Trophoblast cell (in vitro differentiated cells and primary cell): ENCODE measurements around the gene GAREM1.

Experiments used
- DNase-seq, 2 donors: peaks; one replicate each; pipeline ENCODE4 v3.0.0-alpha.2; 2016
- H2AFZ ChIP-seq: 2 replicates; pipeline ENCODE4 v1.6.1; 2013; ENCODE audit warnings: low read length, moderate library complexity, mild to moderate bottlenecking; ENCODE audit not compliant: insufficient read depth, poor library complexity
- H2AK5ac ChIP-seq: 2 replicates; pipeline ENCODE4 v1.6.1; 2013; ENCODE audit warnings: mild to moderate bottlenecking, low read length
- H2BK120ac ChIP-seq: 2 replicates; pipeline ENCODE4 v1.6.1; 2013; ENCODE audit warnings: low read length, mild to moderate bottlenecking, moderate library complexity; ENCODE audit not compliant: insufficient read depth, poor library complexity
- H2BK12ac ChIP-seq: 2 replicates; pipeline ENCODE4 v1.6.1; 2013; ENCODE audit warnings: mild to moderate bottlenecking, low read length, moderate library complexity
- H2BK5ac ChIP-seq: 2 replicates; pipeline ENCODE4 v1.6.1; 2013; ENCODE audit warnings: low read length, low read depth, moderate library complexity, mild to moderate bottlenecking; ENCODE audit not compliant: poor library complexity
- H3K14ac ChIP-seq: 2 replicates; pipeline ENCODE4 v1.6.1; 2013; ENCODE audit warnings: mild to moderate bottlenecking, low read length
- H3K18ac ChIP-seq: 2 replicates; pipeline ENCODE4 v1.6.1; 2013; ENCODE audit warnings: mild to moderate bottlenecking, low read length
- H3K23ac ChIP-seq: 2 replicates; pipeline ENCODE4 v1.6.1; 2013; ENCODE audit warnings: low read length
- H3K27ac ChIP-seq: 2 replicates; pipeline ENCODE4 v1.5.1; 2013; ENCODE audit warnings: low read depth, mild to moderate bottlenecking, inconsistent platforms, low read length, moderate library complexity
- H3K27me3 ChIP-seq: 2 replicates; pipeline ENCODE4 v1.6.1; 2013; ENCODE audit warnings: inconsistent platforms, mild to moderate bottlenecking, low read length, moderate library complexity; ENCODE audit not compliant: insufficient read depth
- H3K36me3 ChIP-seq, 2 experiments: 1 replicate in 1 of 2; 2 replicates in 1 of 2; pipeline ENCODE4 v1.6.1; 2013; ENCODE audit warnings: low read length in 2 of 2, mild to moderate bottlenecking in 2 of 2, moderate library complexity in 1 of 2; ENCODE audit not compliant: insufficient read depth in 2 of 2, control insufficient read depth in 1 of 2
- H3K4ac ChIP-seq: 2 replicates; pipeline ENCODE4 v1.6.1; 2013; ENCODE audit warnings: low read depth, mild to moderate bottlenecking, low read length, moderate library complexity
- H3K4me1 ChIP-seq, 2 experiments: 1 replicate in 1 of 2; 2 replicates in 1 of 2; pipeline ENCODE4 v1.6.1; 2013; ENCODE audit warnings: low read length in 2 of 2, mild to moderate bottlenecking in 2 of 2, moderate library complexity in 1 of 2; ENCODE audit not compliant: insufficient read depth in 2 of 2, control insufficient read depth in 1 of 2
- H3K4me2 ChIP-seq: 2 replicates; pipeline ENCODE4 v1.6.1; 2013; ENCODE audit warnings: inconsistent platforms, mild to moderate bottlenecking, low read length, moderate library complexity
- H3K4me3 ChIP-seq: 2 replicates; pipeline ENCODE4 v1.5.1; 2013; ENCODE audit warnings: mild to moderate bottlenecking, low read depth, low read length, inconsistent platforms
- H3K79me1 ChIP-seq: one replicate; pipeline ENCODE4 v1.6.1; 2013; ENCODE audit warnings: low read length
- H3K79me2 ChIP-seq: 2 replicates; pipeline ENCODE4 v1.6.1; 2013; ENCODE audit warnings: low read length, mild to moderate bottlenecking; ENCODE audit not compliant: control insufficient read depth, insufficient read depth, poor library complexity
- H3K9ac ChIP-seq: 2 replicates; pipeline ENCODE4 v1.6.1; 2013; ENCODE audit warnings: mild to moderate bottlenecking, low read length
- H3K9me3 ChIP-seq: 2 replicates; pipeline ENCODE4 v1.6.1; 2013; ENCODE audit warnings: low read depth, mild to moderate bottlenecking, control low read depth, inconsistent platforms, low read length; ENCODE audit not compliant: insufficient read depth
- H4K12ac ChIP-seq: 2 replicates; pipeline ENCODE4 v1.6.1; 2013; ENCODE audit warnings: low read depth, mild to moderate bottlenecking, low read length, moderate library complexity
- H4K8ac ChIP-seq: 2 replicates; pipeline ENCODE4 v1.6.1; 2013; ENCODE audit warnings: low read depth, mild to moderate bottlenecking, low read length, moderate library complexity
- H4K91ac ChIP-seq: one replicate; pipeline ENCODE4 v1.6.1; 2013; ENCODE audit warnings: low read depth, mild to moderate bottlenecking, low read length, moderate library complexity
- WGBS: extraction: QIAGEN DNeasy Blood & Tissue Kit; methylation state at CpG from one replicate; pipeline ENCODE4 v1.1.7; 2013; ENCODE audit warnings: missing lambda C conversion rate; ENCODE audit not compliant: insufficient read length, insufficient coverage; ENCODE audit errors: extremely low coverage; 5-methylcytosine and 5-hydroxymethylcytosine counted together

Gene GAREM1

GRCh38 chr18:32368991-32369390, 101.7 kb downstream of the GAREM1 start:
- H3K14ac ChIP-seq: no peak overlapping the region
- no peak overlapping the region for H3K4ac ChIP-seq
- H4K8ac ChIP-seq: no peak overlapping the region
- H2BK12ac ChIP-seq: no peak overlapping the region
- H3K36me3 ChIP-seq: no peaks in the 10 kb centered on the region
- no peak overlapping the region for H2BK5ac ChIP-seq
- H2BK120ac ChIP-seq: no peak overlapping the region
- H3K79me1 ChIP-seq: peaks cover 12% of the 10 kb centered on the region
- DNase-seq: no peak
- H2AFZ ChIP-seq: no peak overlapping the region
- no peak overlapping the region for H3K23ac ChIP-seq
- peaks cover 2% of the 10 kb centered on the region for H3K79me2 ChIP-seq
- no CpG with 5 or more reads among the region's 4 CpGs for WGBS
- no peak overlapping the region for H2AK5ac ChIP-seq
- no peak overlapping the region for H3K9ac ChIP-seq
- H4K91ac ChIP-seq: no peak overlapping the region
- no peaks in the 10 kb centered on the region for H3K27me3 ChIP-seq
- H4K12ac ChIP-seq: no peak overlapping the region
- H3K27ac ChIP-seq: no peak overlapping the region
- H3K4me3 ChIP-seq: no peak overlapping the region
- no peak overlapping the region for H3K18ac ChIP-seq
- H3K9me3 ChIP-seq: peaks cover 2% of the 10 kb centered on the region
- H3K4me2 ChIP-seq: no peak overlapping the region
- H3K4me1 ChIP-seq: peaks cover 13 to 20% of the 10 kb centered on the region in 2 experiments

- no peak overlapping the region for H3K23ac ChIP-seq
- peaks cover 2% of the 10 kb centered on the region for H3K9me3 ChIP-seq
- peak overlapping the region; percentile 43 for H4K91ac ChIP-seq
- peak overlapping the region; percentile 53 for H2BK120ac ChIP-seq
- H4K12ac ChIP-seq: no peak overlapping the region
- no peak overlapping the region for H2AFZ ChIP-seq
- H3K27me3 ChIP-seq: no peaks in the 10 kb centered on the region
- H3K79me1 ChIP-seq: peaks cover 10% of the 10 kb centered on the region
- peak overlapping the region; percentile 58 for H2BK12ac ChIP-seq
- peaks cover 9 to 16% of the 10 kb centered on the region in 2 experiments for H3K4me1 ChIP-seq
- no peak overlapping the region for H3K9ac ChIP-seq
- no peak overlapping the region for H3K4ac ChIP-seq
- H3K27ac ChIP-seq: no peak overlapping the region
- H4K8ac ChIP-seq: no peak overlapping the region
- no peak for DNase-seq
- H3K79me2 ChIP-seq: peaks cover under 1% of the 10 kb centered on the region
- no peaks in the 10 kb centered on the region for H3K36me3 ChIP-seq
- no peak overlapping the region for H3K4me3 ChIP-seq
- no peak overlapping the region for H3K18ac ChIP-seq
- H3K4me2 ChIP-seq: no peak overlapping the region
- no peak overlapping the region for H2AK5ac ChIP-seq
- no peak overlapping the region for H3K14ac ChIP-seq
- H2BK5ac ChIP-seq: peak overlapping the region; percentile 23
These were observed 102.5 kb downstream of the GAREM1 start for GRCh38 chr18:32368170-32368569.

GRCh38 chr18:32366586-32367538, 103.8 kb downstream of the GAREM1 start:
- H3K9ac ChIP-seq: no peak overlapping the region
- no peak overlapping the region for H3K4ac ChIP-seq
- H3K9me3 ChIP-seq: peaks cover 2% of the 10 kb centered on the region
- no peak overlapping the region for H2BK12ac ChIP-seq
- H2BK120ac ChIP-seq: no peak overlapping the region
- no peak overlapping the region for H3K14ac ChIP-seq
- no peak overlapping the region for H3K23ac ChIP-seq
- no peak overlapping the region for H3K18ac ChIP-seq
- no peak overlapping the region for H3K27ac ChIP-seq
- H4K8ac ChIP-seq: no peak overlapping the region
- no peak overlapping the region for H4K12ac ChIP-seq
- no peaks in the 10 kb centered on the region for H3K36me3 ChIP-seq
- H3K27me3 ChIP-seq: no peaks in the 10 kb centered on the region
- no peak overlapping the region for H2AK5ac ChIP-seq
- H3K4me3 ChIP-seq: no peak overlapping the region
- peaks cover 3 to 11% of the 10 kb centered on the region in 2 experiments for H3K4me1 ChIP-seq
- no peak overlapping the region for H4K91ac ChIP-seq
- no peaks in the 10 kb centered on the region for H3K79me2 ChIP-seq
- H3K79me1 ChIP-seq: peaks cover 10% of the 10 kb centered on the region
- H3K4me2 ChIP-seq: no peak overlapping the region
- no peak overlapping the region for H2AFZ ChIP-seq
- no peak overlapping the region for H2BK5ac ChIP-seq
- DNase-seq: peak; percentile 42 to 81
- no CpG with 5 or more reads among the region's 1 CpG for WGBS

- Histone ChIP-seq H3K27me3 (no peaks in the 10 kb centered on the region), H3K23ac (no peak overlapping the region), H3K4ac (no peak overlapping the region), H2AFZ (no peak overlapping the region), H3K4me2 (no peak overlapping the region), H4K8ac (no peak overlapping the region), H3K14ac (no peak overlapping the region), H3K9ac (no peak overlapping the region), H2BK12ac (no peak overlapping the region), H2BK120ac (no peak overlapping the region), H4K12ac (no peak overlapping the region), H3K79me2 (no peaks in the 10 kb centered on the region), H4K91ac (no peak overlapping the region), H2AK5ac (no peak overlapping the region), H3K4me3 (no peak overlapping the region), H3K36me3 (no peaks in the 10 kb centered on the region), H3K27ac (no peak overlapping the region), H3K18ac (no peak overlapping the region), H3K79me1 (peaks cover 2% of the 10 kb centered on the region), H2BK5ac (no peak overlapping the region), H3K9me3 (no peaks in the 10 kb centered on the region), H3K4me1 (peaks cover 0 to 6% of the 10 kb centered on the region in 2 experiments)
- WGBS: no CpG with 5 or more reads among the region's 1 CpG
- DNase-seq: no peak
These were observed 108.2 kb downstream of the GAREM1 start for GRCh38 chr18:32362484-32362883.
